SK-N-SH (cell line): Measurements from ENCODE around the gene OLFM1. TPM values are rescaled to one million over a fixed set of nuclear protein-coding genes. Genes with fewer than 3 reads are reported as not detected.

ENCODE experiments used
- CTCF ChIA-PET: fragments of 300-600, 350-600 bp; formaldehyde crosslinking; extraction: SDS; loops from one replicate; lab custom pipeline; 2021; lab: Yijun Ruan, JAX
- POLR2A ChIA-PET: fragments of 350-600 bp; sonication (Branson Sonifier 250); formaldehyde crosslinking; extraction: SDS; loops from one replicate; lab custom pipeline; 2020; ENCODE audit warnings: antibody characterized with exemption, inconsistent platforms; lab: Yijun Ruan, JAX
- DNase-seq: peaks from one replicate; pipeline ENCODE4 v3.0.0; 2012
- H2AFZ ChIP-seq: fragments of 200-600 bp; sonication (generic); 2 replicates; pipeline ENCODE4 v1.8.1; 2016; ENCODE audit warnings: antibody characterized with exemption, mild to moderate bottlenecking, low read depth
- H3F3A ChIP-seq: fragments of 200-600 bp; sonication (generic); replicated peaks from 2 replicates; pipeline ENCODE3; 2016; ENCODE audit warnings: antibody characterized with exemption, mild to moderate bottlenecking; ENCODE audit not compliant: insufficient read depth
- H3K27ac ChIP-seq, 2 experiments: fragments of 200-500 bp in 1 of 2; fragments of 200-600 bp in 1 of 2; sonication (Bioruptor generic) in 1 of 2; sonication (generic), shearing (Covaris generic) in 1 of 2; 2 replicates each; pipeline versions ENCODE4 v1.5.1 to v1.6.1; 2014 to 2016; ENCODE audit warnings: low read depth in 2 of 2, inconsistent platforms in 1 of 2, low read length in 1 of 2, mild to moderate bottlenecking in 1 of 2, mixed read lengths in 1 of 2
- H3K27me3 ChIP-seq: fragments of 200-600 bp; sonication (generic), shearing (Covaris generic); 2 replicates; pipeline ENCODE4 v1.6.1; 2016; ENCODE audit warnings: mixed run types; ENCODE audit not compliant: insufficient read depth
- H3K36me3 ChIP-seq, 2 experiments: fragments of 200-500 bp in 1 of 2; fragments of 200-600 bp in 1 of 2; sonication (Bioruptor generic) in 1 of 2; sonication (generic) in 1 of 2; replicated peaks in 1 of 2; 2 replicates each; pipeline versions ENCODE3 to v1.5.1; 2014 to 2016; ENCODE audit warnings: low read length in 1 of 2, mild to moderate bottlenecking in 1 of 2; ENCODE audit not compliant: insufficient read depth in 2 of 2, control insufficient read depth in 1 of 2
- H3K4me1 ChIP-seq, 2 experiments: fragments of 200-500 bp in 1 of 2; fragments of 200-600 bp in 1 of 2; sonication (Bioruptor generic) in 1 of 2; sonication (generic), shearing (Covaris generic) in 1 of 2; 2 replicates each; pipeline versions ENCODE4 v1.5.1 to v1.6.1; 2014 to 2016; ENCODE audit warnings: low read depth in 1 of 2, low read length in 1 of 2, mixed run types in 1 of 2; ENCODE audit not compliant: insufficient read depth in 2 of 2, control insufficient read depth in 1 of 2
- H3K4me2 ChIP-seq: fragments of 200-600 bp; sonication (generic), shearing (Covaris generic); 2 replicates; pipeline ENCODE4 v1.6.1; 2017; ENCODE audit warnings: mixed run types
- H3K4me3 ChIP-seq, 2 experiments: fragments of 200-500 bp in 1 of 2; fragments of 200-600 bp in 1 of 2; sonication (Bioruptor generic) in 1 of 2; sonication (generic), shearing (Covaris generic) in 1 of 2; 2 replicates each; pipeline versions ENCODE4 v1.5.1 to v1.8.1; 2014 to 2016; ENCODE audit warnings: low read depth in 2 of 2, inconsistent platforms in 1 of 2, low read length in 1 of 2, mild to moderate bottlenecking in 1 of 2, mixed read lengths in 1 of 2, moderate library complexity in 1 of 2
- H3K79me2 ChIP-seq: fragments of 200-600 bp; sonication (generic); 2 replicates; pipeline ENCODE4 v1.8.1; 2017; ENCODE audit warnings: mild to moderate bottlenecking; ENCODE audit not compliant: insufficient read depth
- H3K9ac ChIP-seq: fragments of 200-600 bp; sonication (generic); 2 replicates; pipeline ENCODE4 v1.6.1; 2017; ENCODE audit warnings: mixed run types
- H3K9me2 ChIP-seq: fragments of 200-600 bp; sonication (generic); 2 replicates; pipeline ENCODE4 v1.6.1; 2017; ENCODE audit warnings: mixed run types
- H3K9me3 ChIP-seq: fragments of 200-600 bp; sonication (generic); 2 replicates; pipeline ENCODE4 v1.6.1; 2017; ENCODE audit warnings: mixed run types, mild to moderate bottlenecking, moderate library complexity
- H4K20me1 ChIP-seq: fragments of 200-600 bp; sonication (generic); 2 replicates; pipeline ENCODE4 v1.6.1; 2017; ENCODE audit warnings: mild to moderate bottlenecking, mixed run types; ENCODE audit not compliant: insufficient read depth
- CHD2 ChIP-seq: fragments of 150-350 bp; IDR thresholded peaks from 2 replicates; pipeline ENCODE4 v1.6.1; 2018; ENCODE audit warnings: low read length; ENCODE audit not compliant: partially characterized antibody
- CTCF ChIP-seq: fragments of 200-600 bp; sonication (generic); IDR thresholded peaks from 2 replicates; pipeline ENCODE4 v1.6.1; 2017; ENCODE audit warnings: antibody characterized with exemption, mild to moderate bottlenecking, moderate library complexity
- ELF1 ChIP-seq: IDR thresholded peaks from 2 replicates; pipeline ENCODE4 v1.4.0; 2012
- EP300 ChIP-seq, 2 experiments: IDR thresholded peaks; 2 replicates each; pipeline versions ENCODE4 v1.4.0 to v1.6.1; 2012; ENCODE audit warnings: borderline replicate concordance in 1 of 2, low read depth in 1 of 2, low read length in 1 of 2
- EZH2phosphoT487 ChIP-seq: fragments of 200-600 bp; sonication (generic); IDR thresholded peaks from 2 replicates; pipeline ENCODE4 v1.6.1; 2017; ENCODE audit warnings: low read depth, mixed run types, mild to moderate bottlenecking, antibody characterized with exemption, moderate library complexity, borderline replicate concordance
- FOSL2 ChIP-seq: IDR thresholded peaks from 2 replicates; pipeline ENCODE4 v1.4.0; 2012; ENCODE audit warnings: low read depth, mild to moderate bottlenecking, moderate library complexity, borderline replicate concordance
- FOXJ3 ChIP-seq: sonication (generic); formaldehyde crosslinking; IDR thresholded peaks from 2 replicates; pipeline ENCODE4 v1.5.1; 2020; ENCODE audit warnings: mild to moderate bottlenecking, missing genetic modification reagents
- GABPA ChIP-seq: IDR thresholded peaks from 2 replicates; pipeline ENCODE4 v1.4.0; 2012; ENCODE audit warnings: low read depth, mild to moderate bottlenecking
- GATA2 ChIP-seq: sonication (generic); formaldehyde crosslinking; IDR thresholded peaks from 2 replicates; pipeline ENCODE4 v1.5.0; 2020; ENCODE audit warnings: mild to moderate bottlenecking, missing genetic modification reagents
- MAX ChIP-seq: IDR thresholded peaks from 2 replicates; pipeline ENCODE4 v1.4.0; 2012; ENCODE audit warnings: low read depth
- MEF2A ChIP-seq: IDR thresholded peaks from 2 replicates; pipeline ENCODE4 v1.4.0; 2012; ENCODE audit warnings: low read depth, borderline replicate concordance
- NFIC ChIP-seq: IDR thresholded peaks from 2 replicates; pipeline ENCODE4 v1.4.0; 2012; ENCODE audit warnings: borderline replicate concordance
- RAD21 ChIP-seq: IDR thresholded peaks from 2 replicates; pipeline ENCODE4 v1.6.1; 2012; ENCODE audit warnings: mild to moderate bottlenecking, low read length
- RCOR1 ChIP-seq: fragments of 150-350 bp; IDR thresholded peaks from 2 replicates; pipeline ENCODE4 v1.6.1; 2017; ENCODE audit warnings: antibody characterized with exemption, low read length
- USF1 ChIP-seq: IDR thresholded peaks from 2 replicates; pipeline ENCODE4 v1.4.0; 2012; ENCODE audit warnings: low read depth, borderline replicate concordance
- USF2 ChIP-seq: fragments of 150-350 bp; IDR thresholded peaks from 2 replicates; pipeline ENCODE4 v1.6.1; 2017; ENCODE audit warnings: antibody characterized with exemption, low read length, low read depth, borderline replicate concordance
- WGBS: methylation state at CpG from one replicate; pipeline ENCODE4 v1.1.6; 2017; ENCODE audit warnings: low lambda C conversion rate; 5-methylcytosine and 5-hydroxymethylcytosine counted together
- polyA plus RNA-seq, 3 experiments: library from polyadenylated mRNA; depleted of rRNA; stranded (reverse); fragments of >200 nt; gene quantifications; 2 replicates each; pipeline ENCODE4 v1.2.3, GENCODE V29; 2012

OLFM1 gene
- polyA plus RNA-seq, 1 of the 3 experiments (the other 2 are of a cell fraction): 15.9 TPM

- H3K4me3 ChIP-seq: no peak overlapping the region
- H3K4me1 ChIP-seq: peaks cover 0 to 18% of the 10 kb centered on the region in 2 experiments; a peak in 1 of 4 replicates
- no peaks in the 10 kb centered on the region for H3K79me2 ChIP-seq
- H3K9me2 ChIP-seq: no peaks in the 10 kb centered on the region
- H2AFZ ChIP-seq: no peak overlapping the region
- no peak for DNase-seq
- H3K27me3 ChIP-seq: no peaks in the 10 kb centered on the region
- no peaks in the 10 kb centered on the region for H3K9me3 ChIP-seq
- no peak overlapping the region for H3K9ac ChIP-seq
- H3K27ac ChIP-seq: no peak overlapping the region
- TF ChIP-seq CHD2 (no peak), FOSL2 (no peak), EZH2phosphoT487 (no peak), FOXJ3 (CRISPR knock-in tag) (no peak), RAD21 (no peak), USF2 (no peak), GATA2 (CRISPR knock-in tag) (no peak), MAX (no peak), MEF2A (no peak), USF1 (no peak), NFIC (no peak), EP300 (IDR thresholded peaks at IDR 0.05; ENCODE audit: borderline replicate concordance in 1 of 2, low read depth in 1 of 2, low read length in 1 of 2) (no peak), CTCF (no peak), GABPA (no peak), ELF1 (no peak), RCOR1 (no peak)
- WGBS: 37% methylated on average over 11 of the region's 14 CpGs
- H4K20me1 ChIP-seq: no peaks in the 10 kb centered on the region
- POLR2A ChIA-PET: no interaction called here
- no peaks in the 10 kb centered on the region for H3F3A ChIP-seq
- no peak overlapping the region for H3K4me2 ChIP-seq
- CTCF ChIA-PET: interaction anchor here (0.6 to 1.5 kb wide), 2 partner anchors 21 to 242 kb away, joined by 3 to 5 read pairs; no protein-coding TSS in a partner anchor
- no peaks in the 10 kb centered on the region for H3K36me3 ChIP-seq
Observed at GRCh38 chr9:135170535-135170934, 83.1 kb downstream of the OLFM1 start.

Other genes with a start within 250 kb of the OLFM1 start
- gene FCN2, start 206.9 kb upstream of the OLFM1 start, polyA plus RNA-seq (2012; rRNA removed): not detected in 2 replicates
- not detected in 2 replicates for gene FCN1, start 169.8 kb upstream of the OLFM1 start, polyA plus RNA-seq (2012; rRNA removed)